ENCODE data around the gene CERK.

The CERK gene

DNA sequence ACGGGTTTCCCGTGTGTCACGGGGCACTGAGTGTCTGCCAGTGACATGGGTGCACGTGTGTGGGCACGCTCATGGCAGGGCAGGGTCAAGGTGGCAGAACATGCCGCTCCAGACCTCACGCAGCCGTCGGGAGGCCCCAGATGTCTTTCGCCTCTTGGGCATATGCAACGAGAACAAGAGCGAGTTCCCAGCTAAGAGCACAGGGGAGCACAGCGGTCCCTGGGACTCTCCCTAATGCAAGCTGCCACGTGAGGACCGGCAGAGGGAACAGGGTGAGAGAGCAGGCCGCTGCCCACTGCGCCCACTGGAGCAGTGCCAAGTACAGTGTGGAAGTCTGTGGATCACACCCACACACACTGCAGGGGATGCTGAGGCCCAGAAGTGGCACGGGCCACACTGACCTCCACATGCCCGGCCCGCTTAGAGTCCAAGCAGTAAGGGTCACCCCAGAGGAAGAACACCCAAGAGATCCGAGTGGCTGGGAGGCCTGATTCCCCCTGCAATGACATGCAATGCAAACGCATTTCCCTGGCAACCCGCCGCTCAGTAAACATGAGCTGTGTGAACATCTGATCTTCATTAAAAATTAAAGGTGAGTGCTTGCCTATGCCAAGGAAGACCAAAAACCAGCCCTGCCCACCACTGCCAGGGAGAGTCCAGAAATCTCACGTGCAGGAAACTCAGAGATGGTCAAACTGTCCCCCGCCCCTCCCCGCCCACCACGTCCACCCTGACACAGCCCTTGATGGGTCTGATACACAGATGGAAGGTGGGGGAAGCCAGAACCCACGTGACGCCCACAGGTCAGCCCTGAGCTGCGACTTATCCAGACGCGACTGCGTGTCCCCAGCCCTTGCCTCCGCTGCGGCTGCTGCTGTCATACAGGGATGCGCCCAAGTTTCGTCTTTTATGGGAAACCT lies 11.7 kb downstream of the CERK start:
- H3K4me3 ChIP-seq (ENCODE audit: low read depth in 1 of 2, low read length in 2 of 2): no peak overlapping the region
- no peaks in the 10 kb centered on the region for H3K27me3 ChIP-seq (ENCODE audit: control insufficient read depth in 1 of 2, insufficient read depth in 2 of 2, low read length in 2 of 2)
- no peaks in the 10 kb centered on the region for H3K36me3 ChIP-seq (ENCODE audit: insufficient read depth, low read length)
- H3K9me3 ChIP-seq (ENCODE audit: low read length): no peaks in the 10 kb centered on the region
- no peak overlapping the region for H3K27ac ChIP-seq (ENCODE audit: low read depth, low read length)
- H3K4me1 ChIP-seq (ENCODE audit: insufficient read depth, low read length): peaks cover 22% of the 10 kb centered on the region
- no peak overlapping the region for H3K9ac ChIP-seq (ENCODE audit: low read length)

DNA sequence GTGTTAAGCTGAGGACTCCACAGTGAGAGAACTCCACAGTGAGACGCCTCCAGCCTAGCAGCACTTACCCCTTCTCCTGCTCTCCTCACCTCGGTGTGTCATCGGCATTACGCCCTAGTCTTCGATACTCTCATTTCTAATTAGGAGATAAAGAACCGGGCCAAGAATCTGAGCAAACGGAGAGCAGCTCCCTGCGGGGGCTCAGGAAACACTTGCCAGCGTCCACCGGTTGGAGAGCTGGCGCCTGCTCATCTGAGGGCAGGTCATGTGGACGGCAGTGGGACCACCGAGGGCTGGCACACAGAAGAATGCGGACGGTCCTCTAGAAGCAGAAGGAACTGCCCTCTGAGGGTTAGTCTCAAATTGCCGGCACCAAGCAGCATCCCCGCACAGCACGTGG lies 13.0 kb downstream of the CERK start:
- Histone ChIP-seq H3K27ac (ENCODE audit: low read depth, low read length) (no peak overlapping the region), H3K27me3 (ENCODE audit: control insufficient read depth in 1 of 2, insufficient read depth in 2 of 2, low read length in 2 of 2) (no peaks in the 10 kb centered on the region), H3K9ac (ENCODE audit: low read length) (no peak overlapping the region), H3K4me1 (ENCODE audit: insufficient read depth, low read length) (peaks cover 10% of the 10 kb centered on the region), H3K9me3 (ENCODE audit: low read length) (no peaks in the 10 kb centered on the region), H3K4me3 (ENCODE audit: low read depth in 1 of 2, low read length in 2 of 2) (no peak overlapping the region), H3K36me3 (ENCODE audit: insufficient read depth, low read length) (peaks cover 2% of the 10 kb centered on the region)

DNA sequence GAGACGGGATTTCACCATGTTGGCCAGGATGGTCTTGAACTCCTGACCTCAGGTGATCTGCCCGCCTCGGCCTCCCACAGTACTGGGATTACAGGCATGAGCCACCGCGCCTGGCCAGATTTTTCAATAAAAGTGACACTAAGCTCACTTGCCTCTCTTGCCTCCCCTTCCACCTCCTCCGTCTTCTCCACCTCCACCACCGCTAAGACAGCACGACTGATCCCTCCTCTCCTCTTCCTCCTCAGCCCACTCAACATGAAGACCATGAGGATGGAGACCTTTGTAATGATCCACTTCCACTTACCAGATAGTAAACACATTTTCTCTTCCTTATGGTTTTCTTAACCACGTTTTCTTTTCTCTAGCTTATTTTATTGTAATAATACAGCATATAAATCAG lies 14.2 kb downstream of the CERK start:
- Histone ChIP-seq H3K9me3 (ENCODE audit: low read length) (no peaks in the 10 kb centered on the region), H3K27me3 (ENCODE audit: control insufficient read depth in 1 of 2, insufficient read depth in 2 of 2, low read length in 2 of 2) (no peaks in the 10 kb centered on the region), H3K4me3 (ENCODE audit: low read depth in 1 of 2, low read length in 2 of 2) (no peak overlapping the region), H3K9ac (ENCODE audit: low read length) (no peak overlapping the region), H3K27ac (ENCODE audit: low read depth, low read length) (no peak overlapping the region), H3K36me3 (ENCODE audit: insufficient read depth, low read length) (peaks cover 12% of the 10 kb centered on the region), H3K4me1 (ENCODE audit: insufficient read depth, low read length) (peaks cover 8% of the 10 kb centered on the region)

DNA sequence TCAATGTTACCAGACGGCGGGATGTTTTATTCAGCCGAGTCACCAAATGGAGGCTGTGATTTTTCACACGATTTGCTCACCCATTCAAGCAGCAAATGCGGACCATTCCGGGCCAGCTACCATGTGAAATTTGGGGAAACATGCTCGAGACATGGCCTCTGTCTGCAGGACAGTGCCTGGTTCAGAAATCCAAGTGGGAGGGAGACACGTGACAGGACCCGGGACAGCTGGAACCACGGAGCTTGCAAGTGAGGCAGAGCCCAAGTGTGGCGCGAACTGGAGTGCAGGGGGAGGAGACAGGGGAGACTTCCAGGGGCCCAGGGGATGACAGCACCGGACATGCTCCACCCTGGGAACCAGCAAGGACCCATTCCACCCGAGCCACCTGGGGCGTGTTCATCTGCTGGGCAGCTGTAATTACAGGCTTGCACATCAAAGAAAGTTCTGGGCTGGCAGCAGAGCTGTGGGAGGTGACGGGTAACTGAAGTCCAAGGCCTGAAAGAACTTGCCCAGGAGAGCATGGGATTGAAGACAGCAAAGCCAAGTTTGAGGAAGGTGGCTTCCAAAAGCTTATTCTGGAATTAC lies 16.5 kb downstream of the CERK start:
- no peaks in the 10 kb centered on the region for H3K4me1 ChIP-seq (ENCODE audit: insufficient read depth, low read length)
- H3K9me3 ChIP-seq (ENCODE audit: low read length): no peaks in the 10 kb centered on the region
- no peak overlapping the region for H3K4me3 ChIP-seq (ENCODE audit: low read depth in 1 of 2, low read length in 2 of 2)
- no peak overlapping the region for H3K9ac ChIP-seq (ENCODE audit: low read length)
- no peaks in the 10 kb centered on the region for H3K27me3 ChIP-seq (ENCODE audit: control insufficient read depth in 1 of 2, insufficient read depth in 2 of 2, low read length in 2 of 2)
- peaks cover 32% of the 10 kb centered on the region for H3K36me3 ChIP-seq (ENCODE audit: insufficient read depth, low read length)
- no peak overlapping the region for H3K27ac ChIP-seq (ENCODE audit: low read depth, low read length)

DNA sequence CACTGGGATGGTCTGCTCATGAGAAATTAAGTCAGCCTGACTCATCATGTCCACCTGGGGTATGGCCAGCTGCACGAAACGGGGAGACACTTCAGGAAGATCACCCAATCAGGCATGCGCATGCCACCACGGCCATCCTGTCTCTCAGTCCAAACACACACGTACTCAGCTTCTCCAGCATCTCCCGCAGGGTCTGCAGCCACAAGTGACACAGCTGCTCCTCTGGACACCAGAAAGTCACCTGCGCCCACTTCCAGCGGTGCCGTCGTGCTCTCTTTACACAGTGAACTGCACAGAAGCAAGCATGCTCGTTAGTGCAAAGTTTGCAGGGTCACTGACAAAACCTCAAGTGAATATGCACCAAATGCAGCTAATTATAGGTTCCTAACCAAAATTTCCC lies 18.1 kb downstream of the CERK start:
- H3K9ac ChIP-seq (ENCODE audit: low read length): no peak overlapping the region
- peaks cover 32% of the 10 kb centered on the region for H3K36me3 ChIP-seq (ENCODE audit: insufficient read depth, low read length)
- no peaks in the 10 kb centered on the region for H3K9me3 ChIP-seq (ENCODE audit: low read length)
- no peaks in the 10 kb centered on the region for H3K4me1 ChIP-seq (ENCODE audit: insufficient read depth, low read length)
- H3K27me3 ChIP-seq (ENCODE audit: control insufficient read depth in 1 of 2, insufficient read depth in 2 of 2, low read length in 2 of 2): no peaks in the 10 kb centered on the region
- no peak overlapping the region for H3K27ac ChIP-seq (ENCODE audit: low read depth, low read length)
- no peak overlapping the region for H3K4me3 ChIP-seq (ENCODE audit: low read depth in 1 of 2, low read length in 2 of 2)

DNA sequence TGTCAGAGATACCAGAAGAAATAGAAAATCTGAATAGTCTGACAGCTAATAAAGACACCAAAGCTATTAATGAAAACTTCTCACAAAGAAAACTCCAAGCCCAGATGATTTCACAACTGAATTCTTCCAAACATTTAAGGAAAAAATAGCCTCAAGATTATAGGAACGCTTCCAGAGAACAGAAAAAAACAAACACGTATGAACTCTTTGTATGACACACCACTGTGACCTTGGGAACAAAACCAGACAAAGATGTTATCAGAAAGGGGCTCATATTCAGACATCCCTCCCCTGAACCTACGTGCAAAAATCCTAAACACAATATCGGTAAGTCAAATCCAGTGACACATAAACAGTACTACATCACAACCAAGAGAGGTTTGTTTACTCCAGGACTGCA lies 23.5 kb downstream of the CERK start:
- Histone ChIP-seq H3K9ac (ENCODE audit: low read length) (no peak overlapping the region), H3K36me3 (ENCODE audit: insufficient read depth, low read length) (peaks cover 57% of the 10 kb centered on the region), H3K4me1 (ENCODE audit: insufficient read depth, low read length) (no peaks in the 10 kb centered on the region), H3K9me3 (ENCODE audit: low read length) (no peaks in the 10 kb centered on the region), H3K4me3 (ENCODE audit: low read depth in 1 of 2, low read length in 2 of 2) (no peak overlapping the region), H3K27me3 (ENCODE audit: control insufficient read depth in 1 of 2, insufficient read depth in 2 of 2, low read length in 2 of 2) (no peaks in the 10 kb centered on the region), H3K27ac (ENCODE audit: low read depth, low read length) (no peak overlapping the region)

DNA sequence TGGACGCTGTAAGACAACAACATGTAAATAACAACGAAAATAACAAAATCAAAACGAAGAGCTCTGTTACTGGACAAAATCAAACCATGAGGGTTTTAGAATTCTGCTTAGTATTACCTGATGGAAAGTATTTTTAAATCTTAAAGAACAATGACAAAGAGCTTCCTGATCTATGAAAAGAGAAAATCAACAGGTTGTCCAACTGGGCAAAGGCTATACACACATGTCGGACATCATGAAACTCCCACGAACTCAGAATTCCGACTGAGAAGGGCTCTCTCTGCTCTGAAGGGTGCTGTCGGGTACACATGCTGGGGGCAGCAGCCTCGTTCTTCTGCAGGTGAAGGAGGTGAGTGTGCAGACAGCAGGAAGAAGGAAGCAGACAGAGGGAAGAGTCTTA lies 25.8 kb downstream of the CERK start:
- H3K27ac ChIP-seq (ENCODE audit: low read depth, low read length): no peak overlapping the region
- no peaks in the 10 kb centered on the region for H3K9me3 ChIP-seq (ENCODE audit: low read length)
- peaks cover 60% of the 10 kb centered on the region for H3K36me3 ChIP-seq (ENCODE audit: insufficient read depth, low read length)
- H3K9ac ChIP-seq (ENCODE audit: low read length): no peak overlapping the region
- no peak overlapping the region for H3K4me3 ChIP-seq (ENCODE audit: low read depth in 1 of 2, low read length in 2 of 2)
- H3K27me3 ChIP-seq (ENCODE audit: control insufficient read depth in 1 of 2, insufficient read depth in 2 of 2, low read length in 2 of 2): no peaks in the 10 kb centered on the region
- H3K4me1 ChIP-seq (ENCODE audit: insufficient read depth, low read length): no peaks in the 10 kb centered on the region

DNA sequence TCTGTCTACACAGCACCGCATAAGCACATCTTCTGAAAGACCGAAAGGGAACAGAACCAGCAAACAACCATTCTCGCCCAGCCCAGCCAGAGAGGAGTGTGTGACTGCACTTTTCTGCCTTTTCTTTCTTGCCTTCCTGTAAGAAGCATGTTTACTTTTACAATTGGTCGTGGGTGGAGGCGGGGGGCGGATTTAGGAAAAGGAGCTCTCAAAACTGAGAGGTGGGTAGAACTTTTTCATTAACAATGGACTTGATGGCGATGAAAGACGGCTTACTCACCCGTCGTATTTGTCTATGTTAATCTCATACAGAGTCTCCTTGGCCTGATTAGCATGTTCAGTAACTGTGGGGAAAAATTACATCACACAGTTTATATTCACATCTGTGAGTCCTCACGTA lies 27.2 kb downstream of the CERK start:
- Histone ChIP-seq H3K27me3 (ENCODE audit: control insufficient read depth in 1 of 2, insufficient read depth in 2 of 2, low read length in 2 of 2) (no peaks in the 10 kb centered on the region), H3K36me3 (ENCODE audit: insufficient read depth, low read length) (peaks cover 69% of the 10 kb centered on the region)

DNA sequence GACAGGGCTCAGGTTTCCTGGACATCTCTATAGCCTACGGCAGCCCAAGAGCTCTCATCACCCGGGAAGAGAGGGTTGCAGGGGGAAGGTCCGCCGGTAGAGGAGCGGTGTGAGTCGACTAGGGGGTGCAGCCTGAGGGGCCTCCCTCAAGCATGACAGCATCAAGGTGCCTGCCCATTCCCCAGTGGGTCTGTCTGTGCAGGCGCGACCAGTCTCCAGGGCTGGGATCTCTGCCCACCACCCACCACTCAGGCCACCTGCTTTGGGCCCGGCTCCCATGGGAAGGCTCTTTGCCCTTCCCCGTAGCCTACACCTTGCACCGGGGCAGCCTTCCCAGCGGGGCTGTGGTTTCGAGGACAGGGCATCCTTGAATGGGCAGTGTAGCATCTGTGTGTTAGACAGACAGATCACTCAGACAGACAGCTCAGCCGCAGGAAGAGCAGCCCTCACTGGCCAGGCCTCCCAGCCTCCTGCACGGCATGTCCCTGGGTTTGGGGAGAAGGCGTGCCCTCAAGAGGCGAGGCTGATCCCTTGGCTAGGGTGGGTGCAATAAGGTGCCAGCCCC lies 29.2 kb downstream of the CERK start:
- Histone ChIP-seq H3K36me3 (ENCODE audit: insufficient read depth, low read length) (peaks cover 74% of the 10 kb centered on the region), H3K4me1 (ENCODE audit: insufficient read depth, low read length) (no peaks in the 10 kb centered on the region)

More for the DNA sequence above, 27.2 kb downstream of the CERK start:
- Histone ChIP-seq H3K27ac (ENCODE audit: low read depth, low read length) (no peak overlapping the region), H3K4me1 (ENCODE audit: insufficient read depth, low read length) (no peaks in the 10 kb centered on the region), H3K9me3 (ENCODE audit: low read length) (no peaks in the 10 kb centered on the region), H3K9ac (ENCODE audit: low read length) (no peak overlapping the region), H3K4me3 (ENCODE audit: low read depth in 1 of 2, low read length in 2 of 2) (no peak overlapping the region)

DNA sequence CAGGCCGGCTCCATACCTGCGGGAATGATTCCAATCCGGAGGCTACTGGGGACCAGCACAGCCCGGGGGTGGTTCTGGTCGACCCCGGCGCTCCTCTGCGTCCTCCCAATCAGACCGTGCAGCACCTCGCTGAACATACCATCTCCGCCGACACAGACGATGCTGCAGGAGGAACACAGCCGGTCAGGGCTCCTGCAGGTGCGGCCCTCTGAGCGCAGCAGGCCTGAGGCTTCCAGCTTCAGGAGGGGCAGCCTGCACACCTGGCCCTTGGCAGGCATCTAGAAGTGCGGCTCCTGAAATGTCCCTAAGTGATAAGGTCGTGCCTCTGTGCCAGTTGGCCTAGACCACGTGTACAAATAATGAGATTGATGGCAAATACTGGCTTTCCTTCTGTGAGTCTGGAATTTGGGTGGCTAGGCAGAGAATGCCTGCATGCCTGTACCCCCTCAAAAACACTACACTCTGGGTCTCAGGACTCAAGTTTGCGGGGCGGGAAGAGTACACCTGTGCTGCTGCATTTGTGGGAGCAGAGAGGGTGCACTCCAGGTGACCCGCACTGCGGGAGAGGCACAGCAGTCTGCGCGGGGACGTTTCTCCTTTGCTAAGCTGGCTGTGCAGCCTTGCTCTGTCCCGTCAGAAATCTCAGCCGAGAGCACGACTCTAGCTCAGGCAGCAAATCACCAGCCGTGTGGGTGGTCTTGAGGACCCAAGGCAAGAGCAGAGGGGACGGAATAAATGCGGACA lies 30.1 kb downstream of the CERK start:
- no peaks in the 10 kb centered on the region for H3K9me3 ChIP-seq (ENCODE audit: low read length)
- no peaks in the 10 kb centered on the region for H3K4me1 ChIP-seq (ENCODE audit: insufficient read depth, low read length)
- no peak overlapping the region for H3K9ac ChIP-seq (ENCODE audit: low read length)
- H3K27me3 ChIP-seq (ENCODE audit: control insufficient read depth in 1 of 2, insufficient read depth in 2 of 2, low read length in 2 of 2): no peaks in the 10 kb centered on the region
- H3K4me3 ChIP-seq (ENCODE audit: low read depth in 1 of 2, low read length in 2 of 2): no peak overlapping the region
- H3K27ac ChIP-seq (ENCODE audit: low read depth, low read length): no peak overlapping the region
- H3K36me3 ChIP-seq (ENCODE audit: insufficient read depth, low read length): peaks cover 75% of the 10 kb centered on the region

More for the DNA sequence above, 29.2 kb downstream of the CERK start:
- H3K27me3 ChIP-seq (ENCODE audit: control insufficient read depth in 1 of 2, insufficient read depth in 2 of 2, low read length in 2 of 2): no peaks in the 10 kb centered on the region
- H3K27ac ChIP-seq (ENCODE audit: low read depth, low read length): no peak overlapping the region
- no peak overlapping the region for H3K4me3 ChIP-seq (ENCODE audit: low read depth in 1 of 2, low read length in 2 of 2)
- H3K9ac ChIP-seq (ENCODE audit: low read length): no peak overlapping the region
- no peaks in the 10 kb centered on the region for H3K9me3 ChIP-seq (ENCODE audit: low read length)

DNA sequence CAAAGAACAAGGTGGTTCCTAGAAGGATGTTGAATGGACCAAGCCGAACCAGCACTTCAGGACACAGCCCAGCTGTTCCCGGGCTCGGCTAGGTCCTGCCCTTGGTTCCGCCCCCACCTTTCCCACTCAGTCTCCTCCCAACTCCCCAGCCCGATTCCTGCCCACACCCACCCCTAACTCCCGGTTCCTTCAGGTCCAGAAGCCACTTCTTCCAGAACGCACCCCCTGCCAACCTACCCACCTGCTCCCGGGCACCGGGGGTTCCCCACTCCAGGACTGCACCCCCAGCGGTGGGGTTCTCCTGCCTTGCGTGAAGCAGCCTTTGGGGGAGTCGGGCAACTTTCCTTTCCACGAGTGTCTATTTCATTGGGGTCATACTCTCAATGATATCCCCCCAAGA lies 30.7 kb downstream of the CERK start:
- no peak overlapping the region for H3K9ac ChIP-seq (ENCODE audit: low read length)
- no peaks in the 10 kb centered on the region for H3K9me3 ChIP-seq (ENCODE audit: low read length)
- H3K36me3 ChIP-seq (ENCODE audit: insufficient read depth, low read length): peaks cover 80% of the 10 kb centered on the region
- no peak overlapping the region for H3K27ac ChIP-seq (ENCODE audit: low read depth, low read length)
- H3K4me3 ChIP-seq (ENCODE audit: low read depth in 1 of 2, low read length in 2 of 2): no peak overlapping the region
- no peaks in the 10 kb centered on the region for H3K4me1 ChIP-seq (ENCODE audit: insufficient read depth, low read length)
- no peaks in the 10 kb centered on the region for H3K27me3 ChIP-seq (ENCODE audit: control insufficient read depth in 1 of 2, insufficient read depth in 2 of 2, low read length in 2 of 2)

All from muscle layer of colon (tissue), 2 donors.